Liver (tissue), 9 donors: Measurements from ENCODE around the gene AKT2. TPM values are rescaled to one million over a fixed set of nuclear protein-coding genes. Genes with fewer than 3 reads are reported as not detected.

Experiments used
- DNase-seq: peaks from one replicate; pipeline ENCODE4 v3.0.0-alpha.2; 2017; ENCODE audit warnings: low spot score
- H3K27ac ChIP-seq, 2 donors: one replicate each; pipeline ENCODE4 v1.7.0; 2013; ENCODE audit warnings: inconsistent platforms in 2 of 2, low read length in 2 of 2, control low read depth in 1 of 2, low read depth in 1 of 2, mild to moderate bottlenecking in 1 of 2
- H3K27me3 ChIP-seq, 4 donors: one replicate each; pipeline versions ENCODE4 v1.6.1 to v1.7.0; 2013; ENCODE audit warnings: low read length in 3 of 4, inconsistent platforms in 1 of 4, mild to moderate bottlenecking in 1 of 4, moderate library complexity in 1 of 4; ENCODE audit not compliant: control insufficient read depth in 4 of 4, insufficient read depth in 4 of 4
- H3K36me3 ChIP-seq, 4 donors: one replicate each; pipeline versions ENCODE4 v1.6.1 to v1.7.0; 2013; ENCODE audit warnings: low read length in 3 of 4, mild to moderate bottlenecking in 3 of 4, low read depth in 1 of 4, moderate library complexity in 1 of 4; ENCODE audit not compliant: control insufficient read depth in 4 of 4, insufficient read depth in 3 of 4
- H3K4me1 ChIP-seq, 4 donors: one replicate each; pipeline versions ENCODE4 v1.6.1 to v1.7.0; 2013; ENCODE audit warnings: low read length in 3 of 4, mild to moderate bottlenecking in 3 of 4, moderate library complexity in 1 of 4; ENCODE audit not compliant: control insufficient read depth in 4 of 4, insufficient read depth in 4 of 4
- H3K4me3 ChIP-seq, 3 donors: one replicate each; pipeline versions ENCODE4 v1.6.1 to v1.7.0; 2013; ENCODE audit warnings: low read length in 3 of 3, control low read depth in 1 of 3, low read depth in 1 of 3, mild to moderate bottlenecking in 1 of 3
- H3K9ac ChIP-seq, 2 donors: one replicate each; pipeline ENCODE4 v1.7.0; 2013; ENCODE audit warnings: low read length in 2 of 2, mild to moderate bottlenecking in 2 of 2, moderate library complexity in 2 of 2, control low read depth in 1 of 2, low read depth in 1 of 2
- H3K9me3 ChIP-seq, 4 donors: one replicate each; pipeline versions ENCODE4 v1.6.1 to v1.7.0; 2013; ENCODE audit warnings: low read length in 3 of 4; ENCODE audit not compliant: control insufficient read depth in 4 of 4
- ATF3 ChIP-seq: IDR thresholded peaks from 2 replicates; pipeline ENCODE4 v1.6.1; 2016; ENCODE audit warnings: antibody characterized with exemption
- CTCF ChIP-seq: fragments of 150-350 bp; IDR thresholded peaks from 2 replicates; pipeline ENCODE4 v1.5.1; 2017; ENCODE audit warnings: improper control_type of control experiment, low read depth, low read length; ENCODE audit not compliant: missing input control
- EGR1 ChIP-seq, 2 donors: IDR thresholded peaks; 2 replicates each; pipeline ENCODE4 v1.6.1; 2016 to 2018; ENCODE audit warnings: antibody characterized with exemption in 2 of 2, low read depth in 2 of 2
- FOXA1 ChIP-seq: IDR thresholded peaks from 2 replicates; pipeline ENCODE4 v1.6.1; 2016; ENCODE audit warnings: antibody characterized with exemption
- GABPA ChIP-seq, 2 donors: IDR thresholded peaks in 1 of 2; conservative IDR thresholded peaks in 1 of 2; 2 replicates each; pipeline ENCODE4 v1.6.1; 2016; ENCODE audit warnings: antibody characterized with exemption in 2 of 2, mild to moderate bottlenecking in 1 of 2, moderate library complexity in 1 of 2
- JUND ChIP-seq, 2 donors: IDR thresholded peaks; 2 replicates each; pipeline ENCODE4 v1.6.1; 2016; ENCODE audit warnings: antibody characterized with exemption in 2 of 2
- MAX ChIP-seq: IDR thresholded peaks from 2 replicates; pipeline ENCODE4 v1.6.1; 2016; ENCODE audit warnings: antibody characterized with exemption
- NR2F2 ChIP-seq: IDR thresholded peaks from 2 replicates; pipeline ENCODE4 v1.6.1; 2016; ENCODE audit warnings: antibody characterized with exemption
- RAD21 ChIP-seq, 2 donors: IDR thresholded peaks; 2 replicates each; pipeline ENCODE4 v1.6.1; 2016; ENCODE audit warnings: antibody characterized with exemption in 2 of 2, mild to moderate bottlenecking in 2 of 2
- RXRA ChIP-seq, 2 donors: IDR thresholded peaks; 2 replicates each; pipeline ENCODE4 v1.6.1; 2017 to 2018; ENCODE audit warnings: antibody characterized with exemption in 2 of 2, mild to moderate bottlenecking in 1 of 2
- SP1 ChIP-seq: IDR thresholded peaks from 2 replicates; pipeline ENCODE4 v1.6.1; 2018; ENCODE audit warnings: antibody characterized with exemption, mild to moderate bottlenecking
- WGBS: extraction: QIAGEN DNeasy Blood & Tissue Kit; methylation state at CpG from one replicate; pipeline ENCODE4 v1.1.7; 2013; 5-methylcytosine and 5-hydroxymethylcytosine counted together
- polyA plus RNA-seq, 2 donors: library from polyadenylated mRNA; stranded (reverse) in 1 of 2; unstranded in 1 of 2; fragments of 200-250 nt in 1 of 2; fragments of >200 nt in 1 of 2; fragmentation: Nextera tagmentation in 1 of 2; extraction: Ambion mirVana in 1 of 2; gene quantifications; one replicate each; pipeline versions ENCODE4 v1.2.1 to v1.2.3, GENCODE V29; 2013 to 2015
- total RNA-seq, 2 donors: library from RNA; depleted of rRNA; stranded (reverse); fragments of >200 nt; gene quantifications; one replicate each; pipeline ENCODE4 v1.2.3, GENCODE V29; 2014
- TF ChIP-seq, protein P1 (sequence below): IDR thresholded peaks from 2 replicates; pipeline ENCODE4 v1.6.1; 2016; ENCODE audit warnings: antibody characterized with exemption
- donor health status: healthy.
- donor health status: healthy.
- donor health status: healthy.
- donor health status: healthy.
- donor health status: healthy.

The AKT2 gene
- total and polyA plus RNA-seq, 4 donors = 23.2 to 110 (median 60.4) TPM

DNA sequence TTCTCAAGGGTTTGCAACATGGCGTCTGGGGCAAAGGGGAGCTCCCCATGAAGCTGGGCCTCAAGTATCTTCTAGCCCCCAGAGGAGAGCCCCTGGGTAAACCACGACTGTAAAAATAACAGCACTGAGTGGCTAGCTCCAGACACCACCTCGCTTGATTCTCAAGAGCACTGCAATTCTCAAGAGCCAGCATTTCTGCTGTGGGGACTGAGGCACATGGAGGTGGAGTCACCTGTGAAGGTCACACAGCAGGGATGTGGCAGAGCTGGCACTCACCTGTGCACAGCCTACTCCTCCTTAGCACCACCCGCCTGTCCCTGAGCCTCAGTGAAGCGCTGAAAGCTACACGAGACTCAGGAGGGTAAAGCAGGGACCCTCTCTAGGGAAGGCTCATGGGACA lies 38.0 kb downstream of the AKT2 start:
- TF ChIP-seq FOXA1 = no peak
- no peak for TF ChIP-seq EGR1 (IDR thresholded peaks at IDR 0.05; ENCODE audit: low read depth in 2 of 2)
- no peaks in the 10 kb centered on the region for H3K27me3 ChIP-seq
- H3K27ac ChIP-seq = no peak overlapping the region
- WGBS = 98% methylated on average over 6 of the region's 6 CpGs
- peaks cover 0 to 55% (median 29%) of the 10 kb centered on the region in 4 donors for H3K4me1 ChIP-seq
- H3K9me3 ChIP-seq = no peaks in the 10 kb centered on the region
- no peak overlapping the region for H3K4me3 ChIP-seq
- H3K36me3 ChIP-seq = peaks cover 0 to 11% (median 4%) of the 10 kb centered on the region in 4 donors
- no peak overlapping the region for H3K9ac ChIP-seq
- DNase-seq = no peak

GRCh38 chr19:40246292-40247073 lies 38.7 kb downstream of the AKT2 start:
- H3K9ac ChIP-seq = no peak overlapping the region
- no peaks in the 10 kb centered on the region for H3K9me3 ChIP-seq
- no peak for DNase-seq
- no peaks in the 10 kb centered on the region for H3K27me3 ChIP-seq
- no peak for TF ChIP-seq NR2F2
- no peak for TF ChIP-seq ATF3
- TF ChIP-seq RAD21 (IDR thresholded peaks at IDR 0.05) = no peak
- no peak for TF ChIP-seq JUND (IDR thresholded peaks at IDR 0.05)
- TF ChIP-seq GABPA (IDR thresholded peaks at IDR 0.05 in 1 of 2, conservative IDR thresholded peaks at IDR 0.05 in 1 of 2) = no peak
- no peak for TF ChIP-seq FOXA1
- TF ChIP-seq, protein P1, sequence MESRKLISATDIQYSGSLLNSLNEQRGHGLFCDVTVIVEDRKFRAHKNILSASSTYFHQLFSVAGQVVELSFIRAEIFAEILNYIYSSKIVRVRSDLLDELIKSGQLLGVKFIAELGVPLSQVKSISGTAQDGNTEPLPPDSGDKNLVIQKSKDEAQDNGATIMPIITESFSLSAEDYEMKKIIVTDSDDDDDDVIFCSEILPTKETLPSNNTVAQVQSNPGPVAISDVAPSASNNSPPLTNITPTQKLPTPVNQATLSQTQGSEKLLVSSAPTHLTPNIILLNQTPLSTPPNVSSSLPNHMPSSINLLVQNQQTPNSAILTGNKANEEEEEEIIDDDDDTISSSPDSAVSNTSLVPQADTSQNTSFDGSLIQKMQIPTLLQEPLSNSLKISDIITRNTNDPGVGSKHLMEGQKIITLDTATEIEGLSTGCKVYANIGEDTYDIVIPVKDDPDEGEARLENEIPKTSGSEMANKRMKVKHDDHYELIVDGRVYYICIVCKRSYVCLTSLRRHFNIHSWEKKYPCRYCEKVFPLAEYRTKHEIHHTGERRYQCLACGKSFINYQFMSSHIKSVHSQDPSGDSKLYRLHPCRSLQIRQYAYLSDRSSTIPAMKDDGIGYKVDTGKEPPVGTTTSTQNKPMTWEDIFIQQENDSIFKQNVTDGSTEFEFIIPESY = no peak
- TF ChIP-seq SP1 = no peak
- no peak for TF ChIP-seq MAX
- no peak for TF ChIP-seq CTCF
- TF ChIP-seq RXRA (IDR thresholded peaks at IDR 0.05) = no peak
- no peak for TF ChIP-seq EGR1 (IDR thresholded peaks at IDR 0.05; ENCODE audit: low read depth in 2 of 2)
- H3K27ac ChIP-seq = no peak overlapping the region
- peaks cover 0 to 14% (median 8%) of the 10 kb centered on the region in 4 donors for H3K36me3 ChIP-seq
- peaks cover 0 to 54% (median 29%) of the 10 kb centered on the region in 4 donors for H3K4me1 ChIP-seq
- no peak overlapping the region for H3K4me3 ChIP-seq
- 96% methylated on average over 16 of the region's 16 CpGs for WGBS
